ENCODE measurements around the gene DNAJC30.

Gene DNAJC30

DNA sequence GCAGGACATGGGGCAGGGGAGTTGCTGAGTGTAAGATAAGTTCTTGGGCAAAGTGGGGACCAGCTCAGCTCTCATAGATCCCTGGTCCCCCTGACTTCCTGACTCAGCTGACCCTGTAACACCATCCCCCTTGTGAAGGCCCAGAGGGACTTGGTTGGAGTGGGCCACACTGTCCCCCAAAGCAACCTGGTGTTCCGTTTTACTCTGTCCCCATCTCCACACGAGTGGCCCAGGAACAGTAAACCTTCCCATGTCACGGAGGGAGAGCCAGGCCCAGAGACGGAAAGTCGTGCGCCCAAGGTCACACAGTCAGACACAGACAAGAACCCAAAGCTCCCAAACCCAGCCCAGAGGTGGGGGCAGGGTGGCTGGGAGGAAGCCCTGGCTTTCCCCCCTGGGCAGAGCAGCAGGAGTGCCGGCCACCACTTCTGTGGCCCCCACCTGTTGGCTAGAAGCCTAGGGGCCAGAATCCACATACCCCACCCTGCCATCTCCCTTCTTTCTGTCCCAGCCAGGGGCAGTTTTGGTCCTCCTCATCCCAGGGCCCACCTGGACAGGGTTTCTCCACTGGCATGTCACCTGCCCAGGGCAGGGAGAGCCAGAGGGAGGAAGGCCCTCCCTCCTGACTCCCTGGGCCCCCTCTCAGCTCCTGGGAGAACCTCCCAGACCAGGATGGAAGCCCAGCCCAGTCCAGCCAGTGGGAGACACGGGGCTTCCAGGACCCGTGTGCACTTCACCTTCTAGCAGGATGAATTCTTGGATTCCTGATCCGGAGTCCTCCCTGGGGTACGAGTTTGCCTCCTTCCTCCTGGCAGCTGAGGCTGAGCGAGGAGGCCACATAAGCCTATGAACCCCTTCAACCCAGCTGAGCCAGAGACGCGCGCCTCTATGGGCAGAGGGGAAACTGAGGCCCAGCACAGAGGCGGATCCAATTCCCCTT is 36.2 kb downstream of the DNAJC30 start:
- no peak for DNase-seq

DNA sequence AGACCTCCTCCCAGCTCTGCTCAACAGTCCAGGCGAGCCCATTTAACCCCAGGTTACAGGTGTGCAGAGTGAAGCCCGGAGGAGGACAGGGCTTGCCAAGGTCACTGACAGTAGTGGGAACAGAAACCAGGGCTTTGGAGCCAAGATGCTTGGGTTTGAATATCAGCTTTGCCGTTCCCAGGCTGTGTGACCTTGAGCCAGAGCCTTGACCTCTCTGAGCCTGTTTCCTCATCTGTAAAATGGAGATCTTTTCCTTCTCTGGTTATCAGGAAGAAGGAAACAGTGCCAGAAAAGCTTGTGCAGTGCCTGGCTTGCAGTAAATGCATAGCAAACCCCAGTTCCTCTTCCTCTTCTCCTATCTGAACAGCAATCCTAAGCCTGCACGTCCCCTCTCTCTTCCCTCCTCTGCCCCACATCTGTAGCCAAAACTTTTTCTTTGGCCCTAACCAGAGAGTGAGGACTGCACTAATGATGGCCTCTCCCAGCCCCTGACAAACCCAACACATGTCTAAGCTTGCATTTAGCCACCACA is 37.5 kb downstream of the DNAJC30 start:
- DNase-seq, result no peak

DNA sequence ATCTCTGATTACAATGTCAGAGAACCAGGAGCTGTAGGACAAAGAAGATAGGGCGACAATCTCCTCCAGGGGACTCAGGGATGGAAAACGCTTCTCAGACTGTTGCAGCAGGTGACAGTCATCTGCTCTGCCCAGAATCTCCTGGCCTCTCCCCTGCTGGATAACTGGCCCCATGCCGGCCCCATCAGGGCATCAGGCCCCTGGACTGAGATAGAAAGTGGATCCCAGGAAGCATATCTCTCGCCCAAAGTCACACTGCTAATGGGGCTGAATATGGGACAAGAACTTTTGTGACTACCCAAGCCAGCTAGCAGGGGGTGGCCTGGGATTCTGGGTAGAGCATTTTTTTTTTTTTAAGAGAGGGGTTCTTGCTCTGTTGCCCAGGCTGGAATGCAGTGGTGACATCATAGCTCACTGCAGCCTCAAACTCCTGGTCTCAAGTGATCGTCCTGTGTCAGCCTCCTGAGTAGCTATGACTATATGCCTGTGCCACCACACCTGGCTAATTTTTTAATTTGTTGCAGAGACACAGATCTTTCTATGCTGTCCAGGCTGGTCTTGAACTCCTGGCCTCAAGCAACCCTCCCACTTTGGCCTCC is 38.5 kb downstream of the DNAJC30 start:
- no peak for DNase-seq

DNA sequence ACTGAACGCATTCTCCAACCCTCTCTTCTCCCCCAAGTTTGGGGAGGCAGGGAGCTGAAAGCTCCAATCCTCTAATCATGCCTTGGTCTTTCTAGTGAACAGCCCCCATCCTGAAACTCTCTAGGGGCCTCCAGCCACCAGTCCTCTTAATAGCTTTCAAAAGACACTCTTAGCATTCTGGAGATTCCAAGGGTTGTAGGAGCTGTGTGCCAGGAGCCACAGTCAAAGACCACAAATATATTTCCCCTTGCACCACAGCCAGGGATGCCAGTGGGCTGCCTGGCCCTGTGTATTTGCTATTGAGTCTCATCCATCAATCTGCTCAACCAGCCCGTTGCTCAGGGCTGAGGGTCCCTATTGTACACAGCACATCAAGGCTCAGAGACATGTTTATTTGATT is 40.4 kb downstream of the DNAJC30 start:
- DNase-seq, result no peak

DNA sequence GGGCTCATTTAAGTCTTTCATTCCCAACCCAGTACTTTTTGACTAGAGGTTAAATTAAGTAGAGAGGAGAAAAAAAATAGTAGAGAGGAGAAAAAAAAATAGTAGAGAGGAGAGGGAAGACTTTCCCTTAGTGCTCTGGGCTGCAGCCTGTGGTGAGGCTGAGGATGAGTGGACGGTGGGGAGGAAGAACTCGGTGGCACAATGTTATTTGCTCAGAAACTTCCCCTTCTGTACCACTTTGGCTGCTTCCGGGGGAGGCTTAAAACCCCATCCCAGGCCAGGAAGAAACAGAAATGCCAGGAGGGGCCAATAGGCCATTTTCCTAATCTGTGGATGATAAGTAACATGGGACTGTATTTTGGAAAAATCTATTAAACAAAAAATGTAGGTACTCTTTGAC is 44.3 kb downstream of the DNAJC30 start:
- DNase-seq, result no peak

DNA sequence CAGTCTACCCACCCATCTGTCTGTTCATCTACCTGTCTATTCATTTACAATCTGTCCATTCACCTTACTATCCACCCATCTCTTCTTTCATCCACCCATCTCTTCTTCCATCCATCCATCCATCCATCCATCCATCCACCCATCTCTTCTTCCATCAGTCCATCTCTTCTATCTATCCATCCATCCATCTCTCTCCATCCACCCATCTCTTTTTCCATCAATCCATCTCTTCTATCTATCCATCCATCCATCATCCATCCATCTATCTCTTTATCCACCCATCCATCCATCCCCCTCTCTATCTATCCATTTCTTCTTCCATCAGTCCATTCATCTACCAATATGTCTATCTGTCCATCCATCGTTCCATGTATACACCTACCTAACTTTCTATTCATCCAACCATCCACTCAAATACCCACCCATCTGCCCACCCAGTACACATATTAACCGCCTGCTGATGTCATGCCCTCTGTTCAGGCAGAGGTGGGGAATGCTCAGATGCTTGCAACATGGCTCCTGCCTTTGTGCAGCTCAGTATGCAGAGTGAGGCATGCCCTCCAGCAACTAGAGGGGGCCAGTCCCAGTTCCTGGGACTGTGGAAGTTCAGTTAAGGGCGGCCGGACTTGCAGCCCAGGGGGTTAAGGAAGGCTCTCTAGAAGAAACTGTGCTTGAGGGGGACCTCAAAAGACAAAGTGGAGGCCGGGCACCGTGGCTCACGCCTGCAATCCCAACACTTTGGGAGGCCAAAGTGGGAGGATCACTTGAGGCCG is 47.6 kb downstream of the DNAJC30 start:
- no peak for DNase-seq

DNA sequence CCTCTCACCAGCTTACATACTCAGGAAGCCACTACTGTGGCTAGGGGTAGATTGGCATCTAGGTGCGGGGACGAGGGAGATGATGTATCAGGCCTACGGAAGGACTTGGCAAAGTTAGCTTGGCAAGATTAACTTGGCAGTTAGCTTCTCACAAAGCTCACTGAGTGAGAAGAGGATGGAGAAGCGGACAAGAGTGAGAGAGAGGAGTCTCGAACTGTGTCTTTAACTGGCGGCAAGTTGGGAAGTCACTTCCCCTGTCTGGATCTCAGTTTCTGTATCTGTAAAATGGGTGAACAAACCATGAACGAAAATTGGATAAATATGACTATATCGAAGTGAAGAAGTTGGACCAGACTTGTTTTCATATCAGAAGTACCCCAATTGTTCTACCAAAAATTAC is 49.4 kb downstream of the DNAJC30 start:
- DNase-seq, result no peak

DNA sequence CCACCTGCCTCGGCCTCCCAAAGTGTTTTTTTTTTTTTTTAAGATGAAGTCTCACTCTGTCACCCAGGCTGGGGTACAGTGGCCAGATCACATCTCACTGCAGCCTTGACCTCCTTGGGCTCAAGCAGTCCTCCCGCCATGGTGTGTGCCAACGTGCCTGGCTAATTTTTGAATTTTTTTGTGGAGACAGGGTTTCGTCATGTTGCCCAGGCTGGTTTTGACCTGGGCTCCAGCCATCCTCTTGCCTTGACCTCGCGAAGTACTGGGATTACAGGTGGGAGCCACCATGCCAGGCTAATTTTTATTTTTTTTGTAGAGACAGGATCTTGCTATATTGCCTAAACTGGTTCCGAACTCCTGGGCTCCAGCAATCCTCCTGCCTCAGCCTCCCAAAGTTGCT is 49.9 kb downstream of the DNAJC30 start:
- no peak for DNase-seq

DNA sequence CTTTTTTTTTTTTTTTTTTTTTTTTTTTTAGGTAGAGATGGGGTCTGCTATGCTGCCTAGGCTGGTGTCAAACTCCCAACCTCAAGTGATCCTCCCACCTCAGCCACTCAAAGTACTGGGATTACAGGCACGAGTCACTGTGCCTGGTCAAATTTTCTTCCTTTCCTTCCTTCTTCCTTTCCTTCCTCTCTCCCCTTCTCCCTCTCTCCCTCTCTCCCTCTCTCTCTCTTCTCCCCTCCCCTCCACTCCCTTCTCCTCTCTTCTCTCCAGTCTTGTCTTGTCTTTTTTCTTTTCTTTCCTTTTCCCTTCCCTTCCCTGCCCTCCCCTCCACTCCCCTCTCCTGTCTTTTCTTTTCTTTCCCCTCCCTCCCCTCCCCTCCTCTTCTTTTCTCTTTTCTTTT is 51.7 kb downstream of the DNAJC30 start:
- no peak for DNase-seq

Data from T-helper 1 cell (primary cell).